Thyroid gland (tissue), 4 donors: ENCODE results near the gene FAM124A. TPM values are rescaled to one million over a fixed set of nuclear protein-coding genes. Genes with fewer than 3 reads are reported as not detected.
"Not testable (repeated sequence)": the region's sequence is repeated elsewhere in the genome, so short reads cannot be mapped to it uniquely, and the experiment has no call there.

Experiments
- DNase-seq, 2 donors: peaks; one replicate each; pipeline ENCODE4 v3.0.0-alpha.2; 2019
- H3K27ac ChIP-seq, 3 donors: fragments of 200-600 bp; sonication (generic); 1 replicate in 2 of 3; 2 replicates in 1 of 3; pipeline ENCODE4 v1.5.1; 2016 to 2019; ENCODE audit warnings: mild to moderate bottlenecking in 1 of 3, moderate library complexity in 1 of 3
- H3K27me3 ChIP-seq: fragments of 200-600 bp; sonication (generic); one replicate; pipeline ENCODE4 v1.5.1; 2019
- H3K36me3 ChIP-seq, 2 donors: fragments of 200-600 bp; sonication (generic); one replicate each; pipeline ENCODE4 v1.5.1; 2016 to 2019
- H3K4me1 ChIP-seq, 2 donors: fragments of 200-600 bp; sonication (generic); one replicate each; pipeline ENCODE4 v1.5.1; 2017 to 2019
- H3K4me3 ChIP-seq, 3 donors: fragments of 200-600 bp; sonication (generic); replicated peaks in 1 of 3; 1 replicate in 2 of 3; 2 replicates in 1 of 3; pipeline ENCODE4 v1.5.1; 2016; ENCODE audit warnings: mild to moderate bottlenecking in 1 of 3
- H3K9me3 ChIP-seq: fragments of 200-600 bp; sonication (generic); one replicate; pipeline ENCODE4 v1.5.1; 2017
- CTCF ChIP-seq, 6 experiments: fragments of 200-600 bp in 3 of 6; fragments of 450-650 bp in 3 of 6; sonication (generic) in 3 of 6; IDR thresholded peaks; one replicate each; pipeline ENCODE4 v1.5.1; 2016 to 2019; ENCODE audit warnings: antibody characterized with exemption in 6 of 6, mild to moderate bottlenecking in 2 of 6, inconsistent platforms in 1 of 6, moderate library complexity in 1 of 6
- POLR2A ChIP-seq, 2 donors: fragments of 450-650 bp; IDR thresholded peaks; one replicate each; pipeline ENCODE4 v1.6.1; 2017; ENCODE audit warnings: antibody characterized with exemption in 2 of 2, mild to moderate bottlenecking in 2 of 2, moderate library complexity in 1 of 2
- WGBS, 2 donors: methylation state at CpG; one replicate each; pipeline ENCODE4 v1.1.5; 2017; 5-methylcytosine and 5-hydroxymethylcytosine counted together
- intact Hi-C: fragments of 100-400 bp; cut with DNase I; formaldehyde crosslinking; loops from one replicate; pipeline ENCODE4 v1.15.1; 2023
- total RNA-seq, 4 donors: library from RNA; depleted of rRNA; stranded (reverse); fragments of >200 nt; gene quantifications; one replicate each; pipeline ENCODE4 v1.2.3, GENCODE V29; 2016

Gene FAM124A
- total RNA-seq, 4 donors from 2014 or later, result 9.1 to 11.4 (median 9.4) TPM

DNA sequence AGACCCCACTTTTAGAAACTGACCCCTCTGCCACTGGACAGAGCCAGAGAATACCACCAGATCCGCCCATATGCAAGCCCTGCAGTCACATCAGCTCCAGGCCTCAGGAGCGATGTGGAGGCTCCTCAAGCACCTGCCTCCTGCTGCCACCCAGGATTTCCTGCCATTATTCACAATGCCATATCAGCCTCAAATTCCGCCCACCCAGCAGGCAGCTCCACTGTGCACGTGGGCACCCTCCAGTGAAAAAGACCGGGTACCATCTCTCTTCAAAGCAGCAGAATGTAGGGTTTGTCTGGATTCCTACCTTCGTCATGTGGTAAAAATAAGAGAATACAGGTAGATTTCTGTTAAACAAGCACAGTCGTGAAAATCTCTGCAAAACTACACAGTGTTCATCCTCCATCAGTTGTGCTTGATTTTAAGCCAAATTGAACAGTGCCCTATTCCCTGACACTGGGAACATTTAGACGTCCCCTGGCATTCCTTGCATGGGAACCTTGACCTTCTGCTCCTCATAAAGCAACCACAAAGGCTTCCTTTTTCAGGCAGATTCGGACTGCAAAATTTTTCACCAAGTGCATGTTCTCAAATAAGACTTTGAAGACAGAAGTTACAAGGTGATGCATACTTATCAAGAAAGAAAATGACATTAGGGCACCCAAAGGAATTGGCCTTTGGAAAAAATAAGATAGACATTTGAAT is 56.4 kb downstream of the FAM124A start:
- Histone ChIP-seq H3K27me3 (no peaks in the 10 kb centered on the region), H3K4me1 (peaks cover 6 to 14% of the 10 kb centered on the region in 2 donors), H3K9me3 (no peaks in the 10 kb centered on the region), H3K27ac (no peak overlapping the region), H3K4me3 (no peak overlapping the region), H3K36me3 (peaks cover 0 to 7% of the 10 kb centered on the region in 2 donors)
- intact Hi-C loops, result no loop called here
- DNase-seq, result no peak
- WGBS, 2 donors, result 86 to 87% methylated on average over 9 of the region's 9 CpGs
- TF ChIP-seq CTCF (IDR thresholded peaks at IDR 0.05) (no peak), POLR2A (IDR thresholded peaks at IDR 0.05) (no peak)

DNA sequence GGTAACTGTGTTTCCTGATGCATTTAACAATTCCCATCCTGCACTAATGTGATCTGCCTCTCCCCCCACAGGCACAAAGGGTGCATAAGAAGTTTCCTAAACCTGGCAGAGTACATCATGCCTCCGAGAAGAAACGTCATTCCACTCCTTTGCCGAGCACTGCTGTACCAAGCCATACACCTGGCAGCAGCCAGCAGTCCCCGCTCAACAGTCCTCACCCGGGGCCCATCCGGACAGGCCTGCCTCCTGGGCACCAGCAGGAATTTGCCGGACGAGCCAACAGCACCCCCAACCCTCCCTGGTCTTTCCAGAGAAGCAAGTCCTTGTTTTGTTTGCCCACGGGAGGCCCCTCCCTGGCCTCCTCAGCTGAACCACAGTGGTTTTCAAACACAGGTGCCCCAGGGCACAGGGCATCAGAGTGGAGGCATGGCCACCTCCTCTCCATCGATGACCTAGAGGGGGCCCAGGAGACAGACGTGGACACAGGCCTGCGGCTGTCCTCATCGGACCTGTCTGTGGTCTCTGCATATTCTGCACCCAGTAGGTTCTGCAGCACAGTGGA is 58.3 kb downstream of the FAM124A start:
- DNase-seq, result no peak
- TF ChIP-seq POLR2A (IDR thresholded peaks at IDR 0.05) (no peak), CTCF (IDR thresholded peaks at IDR 0.05) (no peak)
- WGBS, 2 donors, result 74 to 77% methylated on average over 7 to 13 of the region's 13 CpGs
- H3K4me3 ChIP-seq, result no peak overlapping the region
- peaks cover 6 to 12% of the 10 kb centered on the region in 2 donors for H3K4me1 ChIP-seq
- H3K27ac ChIP-seq, result no peak overlapping the region
- H3K27me3 ChIP-seq, result no peaks in the 10 kb centered on the region
- no peaks in the 10 kb centered on the region for H3K9me3 ChIP-seq
- H3K36me3 ChIP-seq, result peaks cover 0 to 7% of the 10 kb centered on the region in 2 donors
- intact Hi-C loops, result no loop called here

- intact Hi-C loops, result no loop called here
- Histone ChIP-seq H3K4me3 (no peak overlapping the region), H3K27me3 (no peaks in the 10 kb centered on the region), H3K4me1 (no peaks in the 10 kb centered on the region), H3K36me3 (peaks cover 0 to 7% of the 10 kb centered on the region in 2 donors), H3K27ac (no peak overlapping the region), H3K9me3 (no peaks in the 10 kb centered on the region)
- TF ChIP-seq CTCF (IDR thresholded peaks at IDR 0.05) (no peak), POLR2A (IDR thresholded peaks at IDR 0.05) (no peak)
- DNase-seq, result no peak
- WGBS, 2 donors, result 80 to 85% methylated on average over 6 of the region's 6 CpGs
These were observed 60.1 kb downstream of the FAM124A start for GRCh38 chr13:51282322-51282721.

DNA sequence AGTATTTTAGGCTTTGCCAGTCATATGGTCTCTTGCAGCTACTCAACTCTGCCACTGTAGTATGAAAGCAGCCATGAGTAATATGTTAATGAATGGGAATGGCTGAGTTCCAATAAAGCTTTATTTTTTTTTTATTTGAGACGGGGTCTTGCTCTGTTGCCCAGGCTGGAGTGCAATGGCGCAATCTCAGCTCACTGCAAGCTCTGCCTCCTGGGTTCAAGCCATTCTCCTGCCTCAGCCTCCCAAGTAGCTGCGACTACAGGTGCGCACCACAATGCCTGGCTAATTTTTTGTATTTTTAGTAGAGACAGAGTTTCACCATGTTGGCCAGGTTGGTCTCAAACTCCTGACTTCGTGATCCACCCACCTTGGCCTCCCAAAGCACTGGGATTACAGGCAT is 60.7 kb downstream of the FAM124A start:
- H3K27ac ChIP-seq, H3K4me3 ChIP-seq, DNase-seq, H3K9me3 ChIP-seq, H3K27me3 ChIP-seq, H3K4me1 ChIP-seq, intact Hi-C loops, H3K36me3 ChIP-seq: not testable (repeated sequence)
- 95 to 97% methylated on average over 5 of the region's 5 CpGs for WGBS, 2 donors

DNA sequence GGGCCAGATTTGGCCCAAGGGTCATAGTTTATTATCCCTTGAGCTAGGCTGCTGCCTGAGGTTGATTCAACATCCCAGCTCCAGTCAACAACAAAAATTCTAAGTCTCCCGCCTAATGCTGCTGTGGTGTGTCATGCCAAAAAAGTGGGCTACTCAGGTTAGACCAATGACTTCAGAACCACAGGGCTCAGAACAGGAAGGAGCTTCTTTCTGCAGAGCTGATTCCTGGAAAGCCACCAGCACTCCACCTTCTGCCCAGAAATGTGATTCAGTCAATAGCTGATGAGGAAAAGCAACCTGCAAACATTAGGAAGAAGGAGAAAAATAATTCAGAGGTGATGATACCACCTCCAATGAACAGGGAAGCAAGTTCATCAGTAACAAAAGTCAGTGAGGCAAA is 61.2 kb downstream of the FAM124A start:
- DNase-seq, result no peak
- Histone ChIP-seq H3K4me3 (no peak overlapping the region), H3K27ac (no peak overlapping the region), H3K36me3 (peaks cover 0 to 7% of the 10 kb centered on the region in 2 donors), H3K9me3 (no peaks in the 10 kb centered on the region), H3K4me1 (no peaks in the 10 kb centered on the region), H3K27me3 (no peaks in the 10 kb centered on the region)
- intact Hi-C loops, result no loop called here
- TF ChIP-seq POLR2A (IDR thresholded peaks at IDR 0.05) (no peak), CTCF (IDR thresholded peaks at IDR 0.05) (no peak)
- WGBS, 2 donors, result 100% methylated on average over 1 of the region's 1 CpG
